Caco-2 (cell line): ENCODE measurements around the gene TOM1L1. TPM values are rescaled to one million over a fixed set of nuclear protein-coding genes. Genes with fewer than 3 reads are reported as not detected.
A peak's percentile ranks its signal among the peaks of the same experiment; 100 is the strongest.

Experiments used
- BruUV-seq: library from RNA; stranded (reverse); fragments of 400-500 nt; replicated peaks from 2 replicates; lab custom pipeline; 2021; lab: Mats Ljungman, UMichigan
- CTCF ChIA-PET: fragments of 300-600 bp; sonication (Branson Sonifier 250); formaldehyde crosslinking; loops from one replicate; lab custom pipeline; 2022; ENCODE audit warnings: antibody characterized with exemption; lab: Charles Lee
- POLR2A ChIA-PET: fragments of 300-600 bp; sonication (Branson Sonifier 250); formaldehyde crosslinking; loops from one replicate; lab custom pipeline; 2022; ENCODE audit warnings: antibody characterized with exemption; lab: Charles Lee
- DNase-seq, 2 experiments: peaks; one replicate each; pipeline versions ENCODE4 v3.0.0 to v3.0.0-alpha.2; 2020 to 2022
- H3K27me3 ChIP-seq: replicated peaks from 2 replicates; pipeline ENCODE4 v1.6.0; 2011; ENCODE audit warnings: low read length; ENCODE audit not compliant: control insufficient read depth, insufficient read depth
- H3K36me3 ChIP-seq: 2 replicates; pipeline ENCODE4 v1.5.1; 2011; ENCODE audit warnings: low read length; ENCODE audit not compliant: control insufficient read depth, insufficient read depth
- H3K4me1 ChIP-seq: fragments of 250-450 bp; sonication (Bioruptor Pico); 2 replicates; pipeline ENCODE4 v1.5.1; 2020; ENCODE audit warnings: mild to moderate bottlenecking
- H3K4me3 ChIP-seq: 2 replicates; pipeline ENCODE4 v1.5.1; 2011; ENCODE audit warnings: low read depth, mild to moderate bottlenecking, control low read depth, low read length
- H3K9me3 ChIP-seq: fragments of 250-450 bp; sonication (Bioruptor Pico); 2 replicates; pipeline ENCODE4 v1.5.1; 2020; ENCODE audit warnings: mild to moderate bottlenecking, moderate library complexity
- H3K27ac Mint-ChIP-seq: one replicate; pipeline ENCODE4 v1.8.0; 2022; ENCODE audit warnings: mixed read lengths; ENCODE audit not compliant: unreplicated experiment
- H3K27me3 Mint-ChIP-seq: one replicate; pipeline ENCODE4 v1.8.0; 2022; ENCODE audit warnings: mixed read lengths; ENCODE audit not compliant: insufficient read depth, unreplicated experiment
- H3K36me3 Mint-ChIP-seq: one replicate; pipeline ENCODE4 v1.8.0; 2022; ENCODE audit warnings: mild to moderate bottlenecking, mixed read lengths; ENCODE audit not compliant: insufficient read depth, unreplicated experiment
- H3K4me1 Mint-ChIP-seq: one replicate; pipeline ENCODE4 v1.8.0; 2022; ENCODE audit warnings: low read depth, mixed read lengths; ENCODE audit not compliant: unreplicated experiment
- H3K4me3 Mint-ChIP-seq: one replicate; pipeline ENCODE4 v1.8.0; 2022; ENCODE audit warnings: mild to moderate bottlenecking, moderate library complexity, mixed read lengths; ENCODE audit not compliant: unreplicated experiment
- H3K9me3 Mint-ChIP-seq: one replicate; pipeline ENCODE4 v1.8.0; 2022; ENCODE audit warnings: mixed read lengths; ENCODE audit not compliant: unreplicated experiment
- CTCF ChIP-seq, 2 experiments: fragments of 200-600 bp in 1 of 2; IDR thresholded peaks; 1 replicate in 1 of 2; 2 replicates in 1 of 2; pipeline versions ENCODE4 v1.5.1 to v1.8.0; 2011 to 2022; ENCODE audit warnings: antibody characterized with exemption in 1 of 2, control low read depth in 1 of 2, inconsistent platforms in 1 of 2, low read depth in 1 of 2, low read length in 1 of 2, mild to moderate bottlenecking in 1 of 2, moderate library complexity in 1 of 2; ENCODE audit not compliant: insufficient read depth in 1 of 2, severe bottlenecking in 1 of 2, unreplicated experiment in 1 of 2
- intact Hi-C: fragments of 100-400 bp; cut with micrococcal nuclease; formaldehyde crosslinking; loops from one replicate; pipeline ENCODE4 v1.10.0; 2022; ENCODE audit not compliant: unreplicated experiment
- total RNA-seq: library from RNA; stranded (reverse); gene quantifications from 2 replicates; pipeline ENCODE4 v1.2.3, GENCODE V29; 2022

Gene TOM1L1
- total RNA-seq, 1 experiment from 2014 or later = 48.7 TPM

- no peaks in the 10 kb centered on the region for H3K27me3 Mint-ChIP-seq
- no TSS peak for BruUV-seq
- TF ChIP-seq CTCF (IDR thresholded peaks at IDR 0.05; ENCODE audit: insufficient read depth in 1 of 2, low read depth in 1 of 2, low read length in 1 of 2, severe bottlenecking in 1 of 2, unreplicated experiment in 1 of 2) = no peak
- H3K36me3 ChIP-seq = peaks cover 1% of the 10 kb centered on the region; the same call in 1 of the 2 replicates
- POLR2A ChIA-PET = no interaction called here
- intact Hi-C loops = no loop called here
- peaks cover 11% of the 10 kb centered on the region for H3K4me1 Mint-ChIP-seq
- H3K36me3 Mint-ChIP-seq = peaks cover 24% of the 10 kb centered on the region
- no peak overlapping the region for H3K4me3 ChIP-seq
- H3K9me3 Mint-ChIP-seq = no peaks in the 10 kb centered on the region
- H3K4me3 Mint-ChIP-seq = no peak overlapping the region
- no peaks in the 10 kb centered on the region for H3K27me3 ChIP-seq
- DNase-seq = no peak
- H3K4me1 ChIP-seq = no peaks in the 10 kb centered on the region
- no peak overlapping the region for H3K27ac Mint-ChIP-seq
- CTCF ChIA-PET = no interaction called here
- H3K9me3 ChIP-seq = no peaks in the 10 kb centered on the region
These were observed 50.6 kb downstream of the TOM1L1 start for GRCh38 chr17:54951286-54951685.

- H3K4me1 ChIP-seq = no peaks in the 10 kb centered on the region
- intact Hi-C loops = no loop called here
- no peak for DNase-seq
- no peak overlapping the region for H3K27ac Mint-ChIP-seq
- no peaks in the 10 kb centered on the region for H3K9me3 Mint-ChIP-seq
- ChIA-PET POLR2A (no interaction called here), CTCF (interaction anchor here (0.5 kb wide), 1 partner anchor 680 kb away, joined by 5 read pairs; no protein-coding TSS in a partner anchor)
- peaks cover 60% of the 10 kb centered on the region for H3K36me3 Mint-ChIP-seq
- H3K36me3 ChIP-seq = no peaks in the 10 kb centered on the region
- no peak for TF ChIP-seq CTCF (IDR thresholded peaks at IDR 0.05; ENCODE audit: insufficient read depth in 1 of 2, low read depth in 1 of 2, low read length in 1 of 2, severe bottlenecking in 1 of 2, unreplicated experiment in 1 of 2)
- H3K4me3 ChIP-seq = no peak overlapping the region
- no peaks in the 10 kb centered on the region for H3K4me1 Mint-ChIP-seq
- H3K27me3 Mint-ChIP-seq = no peaks in the 10 kb centered on the region
- H3K9me3 ChIP-seq = no peaks in the 10 kb centered on the region
- H3K27me3 ChIP-seq = no peaks in the 10 kb centered on the region
- BruUV-seq = no TSS peak
- H3K4me3 Mint-ChIP-seq = no peak overlapping the region
These were observed 56.1 kb downstream of the TOM1L1 start for GRCh38 chr17:54956791-54957190.

- peak; percentile 43 to 71 for DNase-seq
- H3K9me3 Mint-ChIP-seq = no peaks in the 10 kb centered on the region
- H3K27me3 Mint-ChIP-seq = no peaks in the 10 kb centered on the region
- H3K36me3 Mint-ChIP-seq = peaks cover 18% of the 10 kb centered on the region
- no peaks in the 10 kb centered on the region for H3K4me1 Mint-ChIP-seq
- Histone ChIP-seq H3K4me3 (peak overlapping the region; percentile 62), H3K27me3 (no peaks in the 10 kb centered on the region), H3K36me3 (no peaks in the 10 kb centered on the region), H3K4me1 (peaks cover 23% of the 10 kb centered on the region), H3K9me3 (no peaks in the 10 kb centered on the region)
- no peak overlapping the region for H3K27ac Mint-ChIP-seq
- ChIA-PET POLR2A (interaction anchor here (1.0 kb wide), 1 partner anchor 12 kb away, joined by 4 read pairs; no protein-coding TSS in a partner anchor), CTCF (no interaction called here)
- TF ChIP-seq CTCF (IDR thresholded peaks at IDR 0.05; ENCODE audit: insufficient read depth in 1 of 2, low read depth in 1 of 2, low read length in 1 of 2, severe bottlenecking in 1 of 2, unreplicated experiment in 1 of 2) = peak; percentile 41 to 61
- intact Hi-C loops = loop anchor here (2.0 kb wide), 1 partner anchor 67 kb away; the partner anchor contains the start of gene TOM1L1
- BruUV-seq = TSS peak; percentile 35
- H3K4me3 Mint-ChIP-seq = no peak overlapping the region
These were observed 67.1 kb downstream of the TOM1L1 start for GRCh38 chr17:54967621-54968261.
